K562 (cell line): ENCODE measurements around the gene DPEP2. TPM values are rescaled to one million over a fixed set of nuclear protein-coding genes. Genes with fewer than 3 reads are reported as not detected.

Experiments used
- BMI1 ChIP-seq: fragments of 150-350 bp; IDR thresholded peaks from 2 replicates; pipeline ENCODE4 v1.6.1; 2014; ENCODE audit warnings: low read length
- CEBPB ChIP-seq: fragments of 450-650 bp; IDR thresholded peaks from 2 replicates; pipeline ENCODE4 v1.6.1; 2016; ENCODE audit warnings: missing genetic modification characterization, missing compliant biosample characterization
- CHCHD3 ChIP-seq: fragments of 250-450 bp; sonication (Bioruptor Pico); IDR thresholded peaks from 2 replicates; pipeline ENCODE4 v2.1.2; 2022; ENCODE audit warnings: mild to moderate bottlenecking
- CREBBP ChIP-seq: IDR thresholded peaks from one replicate; pipeline ENCODE4 v1.6.1; 2012; ENCODE audit warnings: low read depth, mild to moderate bottlenecking, control low read depth, inconsistent platforms, low read length
- CREM ChIP-seq: IDR thresholded peaks from 2 replicates; pipeline ENCODE4 v1.6.1; 2014; ENCODE audit warnings: antibody characterized with exemption, low read depth
- FUS ChIP-seq: fragments of 200-400 bp; formaldehyde crosslinking; optimal IDR thresholded peaks from 2 replicates; pipeline ENCODE3; 2017; ENCODE audit warnings: low read depth, low read length
- GATAD2A ChIP-seq: fragments of 450-650 bp; IDR thresholded peaks from 2 replicates; pipeline ENCODE4 v1.6.1; 2017
- KDM1A ChIP-seq, 2 experiments: fragments of 450-650 bp; IDR thresholded peaks; 2 replicates each; pipeline ENCODE4 v1.6.1; 2016; ENCODE audit warnings: mild to moderate bottlenecking in 2 of 2
- LCOR ChIP-seq: sonication (generic); formaldehyde crosslinking; IDR thresholded peaks from 2 replicates; pipeline ENCODE4 v1.8.0; 2022; ENCODE audit warnings: mild to moderate bottlenecking, missing genetic modification reagents
- MEF2D ChIP-seq: conservative IDR thresholded peaks from 2 replicates; pipeline ENCODE4 v1.6.1; 2016; ENCODE audit warnings: low read depth, missing genetic modification characterization, missing compliant biosample characterization
- MNT ChIP-seq, 2 experiments: fragments of 450-650 bp; conservative IDR thresholded peaks; 2 replicates each; pipeline ENCODE4 v1.6.1; 2017; ENCODE audit warnings: mild to moderate bottlenecking in 2 of 2, moderate library complexity in 2 of 2
- POLR2G ChIP-seq: fragments of 200-400 bp; formaldehyde crosslinking; IDR thresholded peaks from 2 replicates; pipeline ENCODE4 v1.6.1; 2017; ENCODE audit warnings: low read depth, mild to moderate bottlenecking, antibody characterized with exemption, low read length, moderate library complexity
- RFX7 ChIP-seq: fragments of 250-450 bp; sonication (Bioruptor Pico); IDR thresholded peaks from 2 replicates; pipeline ENCODE4 v1.5.1; 2021; ENCODE audit warnings: mild to moderate bottlenecking
- SMARCB1 ChIP-seq: IDR thresholded peaks from 2 replicates; pipeline ENCODE4 v1.6.1; 2011; ENCODE audit warnings: improper control_type of control experiment, low read depth; ENCODE audit not compliant: insufficient read length
- SOX6 ChIP-seq: fragments of 450-650 bp; IDR thresholded peaks from 2 replicates; pipeline ENCODE4 v1.6.1; 2014; ENCODE audit warnings: mild to moderate bottlenecking
- XRCC4 ChIP-seq: IDR thresholded peaks from one replicate; pipeline ENCODE4 v1.6.1; 2011; ENCODE audit not compliant: insufficient read depth, insufficient read length; ENCODE audit errors: extremely low read depth
- ZBTB33 ChIP-seq: sonication (generic); formaldehyde crosslinking; IDR thresholded peaks from 2 replicates; pipeline ENCODE4 v1.8.1; 2023; ENCODE audit warnings: mild to moderate bottlenecking, missing genetic modification reagents
- ZEB2 ChIP-seq: fragments of 450-650 bp; IDR thresholded peaks from 2 replicates; pipeline ENCODE4 v1.6.1; 2016
- ZKSCAN1 ChIP-seq: fragments of 150-350 bp; IDR thresholded peaks from 2 replicates; pipeline ENCODE4 v1.6.1; 2016; ENCODE audit warnings: low read depth, low read length
- ZNF184 ChIP-seq: sonication (generic); formaldehyde crosslinking; IDR thresholded peaks from 2 replicates; pipeline ENCODE4 v1.5.0; 2020; ENCODE audit warnings: missing genetic modification reagents
- ZNF311 ChIP-seq: fragments of 250-450 bp; sonication (Bioruptor Pico); IDR thresholded peaks from 2 replicates; pipeline ENCODE4 v1.4.0; 2020; ENCODE audit warnings: mild to moderate bottlenecking, moderate library complexity
- polyA plus RNA-seq, 8 experiments: library from polyadenylated mRNA; depleted of rRNA in 4 of 8; stranded (reverse) in 5 of 8; unstranded in 3 of 8; fragments of >200 nt; fragmentation: Nextera tagmentation in 2 of 8; fragmentation: Illumina TruSeq in 1 of 8; extraction: Ambion mirVana in 2 of 8; extraction: Trizol in 1 of 8; gene quantifications; 2 replicates each; pipeline versions ENCODE4 v1.2.1 to v1.2.3, GENCODE V29; 2011 to 2014; ENCODE audit warnings: inconsistent platforms in 1 of 8, missing spikeins in 1 of 8
- total RNA-seq, 7 experiments: library from RNA; depleted of rRNA in 6 of 7; stranded (reverse); fragments of >200 nt in 6 of 7; fragmentation: Illumina TruSeq in 2 of 7; extraction: Trizol in 2 of 7; gene quantifications; 2 replicates each; pipeline versions ENCODE4 v1.2.1 to v1.2.3, GENCODE V29; 2011 to 2021; ENCODE audit warnings: low replicate concordance in 1 of 7
- TF ChIP-seq, protein P1 (sequence below): IDR thresholded peaks from 2 replicates; pipeline ENCODE4 v1.6.1; 2014; ENCODE audit warnings: antibody characterized with exemption
- TF ChIP-seq, protein P2 (sequence below): fragments of 250-450 bp; sonication (Bioruptor Pico); IDR thresholded peaks from 2 replicates; pipeline ENCODE4 v1.5.0; 2021
- TF ChIP-seq, protein P3 (sequence below): fragments of 450-650 bp; formaldehyde crosslinking; IDR thresholded peaks from 2 replicates; pipeline ENCODE4 v1.4.0; 2020; ENCODE audit warnings: mild to moderate bottlenecking, moderate library complexity

DPEP2 gene
- total and polyA plus RNA-seq, 9 of the 15 experiments (the other 6 are each of a cell fraction or from before 2014, with no cell fraction given): 0.14 to 1.2 (median 0.38) TPM

DNA sequence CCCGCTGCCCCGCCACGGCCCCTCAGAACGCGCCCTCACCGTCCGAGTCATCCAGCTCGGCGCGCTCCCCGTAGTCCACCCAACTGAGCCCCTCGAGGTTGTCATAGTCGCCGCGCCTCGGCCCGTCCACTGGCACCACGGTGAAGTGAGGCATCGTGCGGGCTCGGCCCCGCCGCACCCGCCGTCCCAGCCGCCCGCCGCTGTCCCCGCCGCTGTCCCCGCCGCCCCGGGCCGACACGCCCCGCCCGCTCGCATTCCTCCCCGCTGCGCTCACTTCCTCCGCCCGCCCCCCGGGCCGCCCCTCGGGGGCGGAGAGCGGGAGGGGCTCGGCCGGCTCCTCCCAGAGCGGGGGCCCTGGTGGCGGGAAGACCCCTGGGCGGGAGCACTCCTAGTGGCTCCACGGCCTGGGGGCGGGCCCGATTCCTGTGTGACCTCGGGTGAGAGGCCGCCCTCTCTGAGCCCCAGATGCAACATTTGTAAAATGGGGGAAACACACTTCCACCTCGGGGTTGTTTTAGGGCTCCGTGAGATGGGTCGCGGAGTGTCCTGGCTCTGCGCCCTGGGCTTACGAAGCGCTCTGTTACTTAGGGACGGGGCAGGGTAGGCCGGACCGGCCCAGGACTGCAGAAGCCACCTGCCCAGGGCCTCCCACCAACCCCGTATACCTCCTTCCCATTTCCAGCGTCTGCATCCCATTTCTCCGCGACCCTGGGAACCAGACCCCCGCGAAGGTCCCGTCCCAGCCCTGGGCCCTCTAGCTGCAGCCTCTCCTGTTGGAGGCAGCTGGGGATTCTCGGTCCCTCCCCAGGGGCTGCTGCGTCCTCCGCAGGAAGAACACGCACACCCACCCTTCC is 30.7 kb downstream of the DPEP2 start, which contains the start of gene SLC12A4 (continued):
- TF ChIP-seq CREBBP (no peak), CREM (no peak), MNT (conservative IDR thresholded peaks at IDR 0.05) (peak in 1 of 2 experiments; percentile 35; a peak in 2 of 4 replicates), XRCC4 (no peak), SMARCB1 (no peak), ZKSCAN1 (no peak), CEBPB (no peak), CHCHD3 (no peak), FUS (peak; percentile 64), ZBTB33 (CRISPR knock-in tag) (no peak), KDM1A (IDR thresholded peaks at IDR 0.05) (peak; percentile 90 to 94), RFX7 (no peak), SOX6 (peak; percentile 19; the same call in 1 of the 2 replicates), ZNF184 (CRISPR knock-in tag) (no peak), POLR2G (peak; percentile 77), GATAD2A (no peak), LCOR (CRISPR knock-in tag) (no peak), ZEB2 (no peak), ZNF311 (CRISPR knock-in tag) (no peak), MEF2D (tag) (no peak), BMI1 (no peak)
- TF ChIP-seq, protein P1, sequence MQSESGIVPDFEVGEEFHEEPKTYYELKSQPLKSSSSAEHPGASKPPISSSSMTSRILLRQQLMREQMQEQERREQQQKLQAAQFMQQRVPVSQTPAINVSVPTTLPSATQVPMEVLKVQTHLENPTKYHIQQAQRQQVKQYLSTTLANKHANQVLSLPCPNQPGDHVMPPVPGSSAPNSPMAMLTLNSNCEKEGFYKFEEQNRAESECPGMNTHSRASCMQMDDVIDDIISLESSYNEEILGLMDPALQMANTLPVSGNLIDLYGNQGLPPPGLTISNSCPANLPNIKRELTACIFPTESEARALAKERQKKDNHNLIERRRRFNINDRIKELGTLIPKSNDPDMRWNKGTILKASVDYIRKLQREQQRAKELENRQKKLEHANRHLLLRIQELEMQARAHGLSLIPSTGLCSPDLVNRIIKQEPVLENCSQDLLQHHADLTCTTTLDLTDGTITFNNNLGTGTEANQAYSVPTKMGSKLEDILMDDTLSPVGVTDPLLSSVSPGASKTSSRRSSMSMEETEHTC: no peak
- TF ChIP-seq, protein P2, sequence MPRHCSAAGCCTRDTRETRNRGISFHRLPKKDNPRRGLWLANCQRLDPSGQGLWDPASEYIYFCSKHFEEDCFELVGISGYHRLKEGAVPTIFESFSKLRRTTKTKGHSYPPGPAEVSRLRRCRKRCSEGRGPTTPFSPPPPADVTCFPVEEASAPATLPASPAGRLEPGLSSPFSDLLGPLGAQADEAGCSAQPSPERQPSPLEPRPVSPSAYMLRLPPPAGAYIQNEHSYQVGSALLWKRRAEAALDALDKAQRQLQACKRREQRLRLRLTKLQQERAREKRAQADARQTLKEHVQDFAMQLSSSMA (CRISPR knock-in tag): no peak
- TF ChIP-seq, protein P3, sequence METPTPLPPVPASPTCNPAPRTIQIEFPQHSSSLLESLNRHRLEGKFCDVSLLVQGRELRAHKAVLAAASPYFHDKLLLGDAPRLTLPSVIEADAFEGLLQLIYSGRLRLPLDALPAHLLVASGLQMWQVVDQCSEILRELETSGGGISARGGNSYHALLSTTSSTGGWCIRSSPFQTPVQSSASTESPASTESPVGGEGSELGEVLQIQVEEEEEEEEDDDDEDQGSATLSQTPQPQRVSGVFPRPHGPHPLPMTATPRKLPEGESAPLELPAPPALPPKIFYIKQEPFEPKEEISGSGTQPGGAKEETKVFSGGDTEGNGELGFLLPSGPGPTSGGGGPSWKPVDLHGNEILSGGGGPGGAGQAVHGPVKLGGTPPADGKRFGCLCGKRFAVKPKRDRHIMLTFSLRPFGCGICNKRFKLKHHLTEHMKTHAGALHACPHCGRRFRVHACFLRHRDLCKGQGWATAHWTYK: 0 out of 2 replicates have a peak, but pooled peaks have one; percentile 8
